IMR-90 (cell line): ENCODE measurements around the gene DCHS1. TPM values are rescaled to one million over a fixed set of nuclear protein-coding genes. Genes with fewer than 3 reads are reported as not detected.

Experiments
- ATAC-seq: fragments of 200-7000 bp; cut with Tn5 transposase; 2 replicates; pipeline ENCODE4 v1.9.1; 2020; ENCODE audit warnings: low read depth, mild to moderate bottlenecking, moderate library complexity
- BruUV-seq: library from RNA; stranded (reverse); fragments of 400-500 nt; replicated peaks from 2 replicates; lab custom pipeline; 2021; lab: Mats Ljungman, UMichigan
- CTCF ChIA-PET: fragments of 300-600 bp; formaldehyde crosslinking; extraction: SDS; loops from one replicate; lab custom pipeline; 2021; ENCODE audit warnings: antibody characterized with exemption; lab: Yijun Ruan, JAX
- POLR2A ChIA-PET: fragments of 300-600 bp; sonication (Branson Sonifier 250); formaldehyde crosslinking; loops from one replicate; lab custom pipeline; 2022; ENCODE audit warnings: antibody characterized with exemption; ENCODE audit not compliant: unreplicated experiment; lab: Charles Lee
- DNase-seq: peaks from one replicate; pipeline ENCODE4 v3.0.0; 2013
- H2AFZ ChIP-seq: replicated peaks from 2 replicates; pipeline ENCODE3; 2013; ENCODE audit warnings: low read length, mild to moderate bottlenecking; ENCODE audit not compliant: poor library complexity
- H2AK5ac ChIP-seq: 2 replicates; pipeline ENCODE4 v1.6.1; 2013; ENCODE audit warnings: low read depth, low read length, inconsistent platforms
- H2AK9ac ChIP-seq: replicated peaks from 2 replicates; pipeline ENCODE3; 2013; ENCODE audit warnings: mild to moderate bottlenecking, low read depth, low read length, moderate library complexity; ENCODE audit not compliant: poor library complexity
- H2BK120ac ChIP-seq: 2 replicates; pipeline ENCODE4 v1.6.1; 2013; ENCODE audit warnings: low read depth, low read length, inconsistent platforms
- H2BK15ac ChIP-seq: 3 replicates; pipeline ENCODE4 v1.6.1; 2013; ENCODE audit warnings: low read depth, low read length, inconsistent platforms
- H2BK20ac ChIP-seq: 2 replicates; pipeline ENCODE4 v1.6.1; 2013; ENCODE audit warnings: low read depth, mild to moderate bottlenecking, inconsistent platforms, low read length, moderate library complexity
- H2BK5ac ChIP-seq: 2 replicates; pipeline ENCODE4 v1.6.1; 2013; ENCODE audit warnings: mild to moderate bottlenecking, low read depth, low read length, inconsistent platforms; ENCODE audit not compliant: poor library complexity, severe bottlenecking
- H3K14ac ChIP-seq: replicated peaks from 2 replicates; pipeline ENCODE4 v1.6.1; 2013; ENCODE audit warnings: low read depth, low read length, inconsistent platforms
- H3K18ac ChIP-seq: 2 replicates; pipeline ENCODE4 v1.6.1; 2013; ENCODE audit warnings: low read depth, low read length, control low read depth
- H3K23ac ChIP-seq: 2 replicates; pipeline ENCODE4 v1.6.1; 2013; ENCODE audit warnings: low read depth, low read length, inconsistent platforms
- H3K27ac ChIP-seq: 2 replicates; pipeline ENCODE4 v1.5.1; 2013; ENCODE audit warnings: mild to moderate bottlenecking, control low read depth, low read length; ENCODE audit not compliant: insufficient read depth
- H3K27me3 ChIP-seq: 2 replicates; pipeline ENCODE4 v1.6.1; 2013; ENCODE audit warnings: low read length; ENCODE audit not compliant: control insufficient read depth, insufficient read depth
- H3K36me3 ChIP-seq: 2 replicates; pipeline ENCODE4 v1.6.1; 2013; ENCODE audit warnings: low read length, mixed read lengths; ENCODE audit not compliant: control insufficient read depth, insufficient read depth
- H3K4ac ChIP-seq: 2 replicates; pipeline ENCODE4 v1.6.1; 2013; ENCODE audit warnings: low read depth, low read length, inconsistent platforms
- H3K4me1 ChIP-seq: 2 replicates; pipeline ENCODE4 v1.6.1; 2013; ENCODE audit warnings: low read length, mixed read lengths; ENCODE audit not compliant: control insufficient read depth, insufficient read depth
- H3K4me2 ChIP-seq: 2 replicates; pipeline ENCODE4 v1.6.1; 2013; ENCODE audit warnings: low read depth, mild to moderate bottlenecking, control low read depth, low read length, moderate library complexity
- H3K4me3 ChIP-seq: 2 replicates; pipeline ENCODE4 v1.5.1; 2013; ENCODE audit warnings: low read depth, mild to moderate bottlenecking, control low read depth, low read length, moderate library complexity; ENCODE audit not compliant: insufficient read depth
- H3K56ac ChIP-seq: 2 replicates; pipeline ENCODE4 v1.6.1; 2013; ENCODE audit warnings: low read length, inconsistent platforms; ENCODE audit not compliant: insufficient read depth; ENCODE audit errors: extremely low read depth
- H3K79me1 ChIP-seq, 2 experiments: 2 replicates each; pipeline ENCODE4 v1.6.1; 2013; ENCODE audit warnings: low read length in 2 of 2, inconsistent platforms in 1 of 2, low read depth in 1 of 2
- H3K9ac ChIP-seq: 2 replicates; pipeline ENCODE4 v1.6.1; 2013; ENCODE audit warnings: low read depth, low read length, control low read depth
- H3K9me1 ChIP-seq: 2 replicates; pipeline ENCODE4 v1.6.1; 2013; ENCODE audit warnings: low read length, inconsistent platforms; ENCODE audit not compliant: insufficient read depth
- H3K9me3 ChIP-seq: 2 replicates; pipeline ENCODE4 v1.6.1; 2013; ENCODE audit warnings: low read length; ENCODE audit not compliant: control insufficient read depth, insufficient read depth
- H4K20me1 ChIP-seq: 2 replicates; pipeline ENCODE4 v1.6.1; 2013; ENCODE audit warnings: low read length, inconsistent platforms; ENCODE audit not compliant: insufficient read depth
- H4K5ac ChIP-seq: 2 replicates; pipeline ENCODE4 v1.6.1; 2013; ENCODE audit warnings: mild to moderate bottlenecking, low read depth, low read length, control low read depth
- H4K8ac ChIP-seq, 2 experiments: 2 replicates each; pipeline ENCODE4 v1.6.1; 2013; ENCODE audit warnings: low read depth in 2 of 2, low read length in 2 of 2, control low read depth in 1 of 2, inconsistent platforms in 1 of 2
- H4K91ac ChIP-seq: 2 replicates; pipeline ENCODE4 v1.6.1; 2013; ENCODE audit warnings: low read depth, low read length, inconsistent platforms; ENCODE audit not compliant: insufficient read depth
- FOS ChIP-seq: fragments of 150-350 bp; IDR thresholded peaks from 2 replicates; pipeline ENCODE4 v1.6.1; 2016; ENCODE audit warnings: low read depth, low read length
- MAFK ChIP-seq: IDR thresholded peaks from 2 replicates; pipeline ENCODE4 v1.6.1; 2012; ENCODE audit warnings: low read depth, low read length, improper control_type of control experiment
- MXI1 ChIP-seq: IDR thresholded peaks from 2 replicates; pipeline ENCODE4 v1.6.1; 2012; ENCODE audit warnings: low read depth, mild to moderate bottlenecking, low read length, moderate library complexity, borderline replicate concordance
- NFE2L2 ChIP-seq: fragments of 150-350 bp; IDR thresholded peaks from 2 replicates; pipeline ENCODE4 v1.6.1; 2016; ENCODE audit warnings: low read depth, mild to moderate bottlenecking, low read length
- POLR2A ChIP-seq: IDR thresholded peaks from 2 replicates; pipeline ENCODE4 v1.6.1; 2012; ENCODE audit warnings: mild to moderate bottlenecking, low read depth, low read length
- RAD21 ChIP-seq: IDR thresholded peaks from 2 replicates; pipeline ENCODE4 v1.6.1; 2012; ENCODE audit warnings: low read length, improper control_type of control experiment
- RCOR1 ChIP-seq: IDR thresholded peaks from 2 replicates; pipeline ENCODE4 v1.6.1; 2012; ENCODE audit warnings: mild to moderate bottlenecking, low read length, improper control_type of control experiment; ENCODE audit not compliant: insufficient replicate concordance
- WGBS, 2 experiments: methylation state at CpG; one replicate each; pipeline versions ENCODE4 v1.1.5 to v1.1.7; 2013; ENCODE audit warnings: missing lambda C conversion rate in 2 of 2; ENCODE audit not compliant: insufficient read length in 1 of 2; ENCODE audit errors: extremely low coverage in 2 of 2; 5-methylcytosine and 5-hydroxymethylcytosine counted together
- dilution Hi-C: fragments of 300-500 bp; cut with HindIII; formaldehyde crosslinking; loops from one replicate; pipeline ENCODE4 v1.14.3; 2018; ENCODE audit warnings: low sequenced_read_pairs; ENCODE audit not compliant: unreplicated experiment
- in situ Hi-C: fragments of 300-500 bp; cut with MboI; formaldehyde crosslinking; loops from 3 replicates; pipeline ENCODE4 v1.14.3; 2019; ENCODE audit warnings: low sequenced_read_pairs, inconsistent platforms, mixed read lengths
- intact Hi-C: fragments of 100-400 bp; cut with micrococcal nuclease; formaldehyde crosslinking; loops from 2 replicates; pipeline ENCODE4 v1.10.0; 2022
- polyA plus RNA-seq, 3 experiments: library from polyadenylated mRNA; depleted of rRNA; stranded (reverse); fragments of >200 nt; gene quantifications; 2 replicates each; pipeline ENCODE4 v1.2.3, GENCODE V29; 2012; ENCODE audit warnings: low replicate concordance in 1 of 3
- total RNA-seq: library from RNA; depleted of rRNA; stranded (reverse); fragments of >200 nt; gene quantifications from 2 replicates; pipeline ENCODE4 v1.2.3, GENCODE V29; 2012

DCHS1 gene
- total and polyA plus RNA-seq, 2 of the 4 experiments (the other 2 are of a cell fraction) = 1.4 to 3.3 TPM

DNA sequence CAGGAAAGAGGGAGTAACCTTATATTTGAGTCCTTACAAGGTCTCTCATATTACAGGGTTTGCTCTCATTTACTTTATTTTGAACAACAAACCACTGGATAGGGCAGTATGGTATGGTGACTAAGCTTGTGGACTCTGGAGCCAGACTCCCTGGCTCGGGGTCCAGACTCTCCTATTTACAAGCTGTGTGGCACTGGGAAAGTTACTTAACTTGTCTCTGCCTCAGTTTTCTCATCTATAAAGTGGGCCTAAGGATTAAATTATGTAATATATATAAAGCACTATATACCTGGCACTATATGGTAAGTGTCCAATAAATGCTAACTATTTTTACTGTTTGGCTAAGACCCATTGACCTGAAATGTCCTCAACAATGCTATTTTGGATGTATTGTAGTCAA lies 1.7 kb upstream of the DCHS1 start:
- H3K4me3 ChIP-seq = no peak overlapping the region
- H2BK20ac ChIP-seq = no peak overlapping the region
- no CpG with 5 or more reads among the region's 1 CpG for WGBS, 2 experiments
- H4K8ac ChIP-seq = no peak overlapping the region
- H3K9ac ChIP-seq = no peak overlapping the region
- no peak overlapping the region for H3K4ac ChIP-seq
- no peak overlapping the region for H2AK5ac ChIP-seq
- no peak overlapping the region for H3K4me2 ChIP-seq
- no peak overlapping the region for H4K5ac ChIP-seq
- in situ Hi-C loops (no loop called here), intact Hi-C loops (no loop called here), dilution Hi-C loops (no loop called here)
- H4K20me1 ChIP-seq = 0 out of 2 replicates have a peak, but pooled peaks cover 3% of the 10 kb centered on the region
- ATAC-seq (no peak; the same call in 1 of the 2 replicates), DNase-seq (peak; percentile 28)
- H3K14ac ChIP-seq = no peak overlapping the region
- no peak overlapping the region for H2BK5ac ChIP-seq
- no peak for TF ChIP-seq MXI1
- TF ChIP-seq RAD21 = no peak
- TF ChIP-seq NFE2L2 = no peak
- TF ChIP-seq MAFK = no peak
- TF ChIP-seq POLR2A = no peak
- TF ChIP-seq RCOR1 = peak; percentile 70
- TF ChIP-seq FOS = no peak
- ChIA-PET CTCF (no interaction called here), POLR2A (no interaction called here)
- H3K9me3 ChIP-seq = no peaks in the 10 kb centered on the region
- peaks cover 15% of the 10 kb centered on the region for H3K27me3 ChIP-seq
- H3K23ac ChIP-seq = no peak overlapping the region
- no peak overlapping the region for H3K56ac ChIP-seq
- no peak overlapping the region for H3K18ac ChIP-seq
- H4K91ac ChIP-seq = no peak overlapping the region
- no peak overlapping the region for H2AFZ ChIP-seq
- no peak overlapping the region for H2BK120ac ChIP-seq
- no TSS peak for BruUV-seq
- H3K9me1 ChIP-seq = peaks cover 16% of the 10 kb centered on the region
- peaks cover 3 to 17% of the 10 kb centered on the region in 2 experiments; a peak in 2 of 4 replicates for H3K79me1 ChIP-seq
- H2BK15ac ChIP-seq = no peak overlapping the region
- H3K36me3 ChIP-seq = no peaks in the 10 kb centered on the region
- H3K27ac ChIP-seq = no peak overlapping the region
- H3K4me1 ChIP-seq = peaks cover 5% of the 10 kb centered on the region
- H2AK9ac ChIP-seq = no peak overlapping the region
